Keratinocyte (primary cell): ENCODE measurements around the gene KIF16B.

ENCODE experiments used
- CTCF ChIP-seq, 3 experiments: IDR thresholded peaks in 1 of 3; conservative IDR thresholded peaks in 1 of 3; optimal IDR thresholded peaks in 1 of 3; 2 replicates in 2 of 3; 3 replicates in 1 of 3; pipeline versions ENCODE3 to v1.5.1; 2011; ENCODE audit warnings: low read length in 3 of 3, mild to moderate bottlenecking in 3 of 3, moderate library complexity in 2 of 3, control low read depth in 1 of 3, inconsistent platforms in 1 of 3; ENCODE audit not compliant: insufficient read depth in 2 of 3; ENCODE audit errors: extremely low read depth in 1 of 3
- EZH2 ChIP-seq: IDR thresholded peaks from one replicate; pipeline ENCODE4 v1.6.1; 2012; ENCODE audit warnings: inconsistent platforms, mild to moderate bottlenecking, low read length, moderate library complexity

GRCh38 chr20:16352321-16352720 is 220.9 kb downstream of the KIF16B start:
- TF ChIP-seq CTCF (optimal IDR thresholded peaks at IDR 0.05 in 1 of 3, IDR thresholded peaks at IDR 0.05 in 1 of 3, conservative IDR thresholded peaks at IDR 0.05 in 1 of 3; ENCODE audit: extremely low read depth in 1 of 3, insufficient read depth in 2 of 3, low read length in 3 of 3) (no peak), EZH2 (no peak)
